H9 (cell line): ENCODE data around the gene ACAT1. TPM values are rescaled to one million over a fixed set of nuclear protein-coding genes. Genes with fewer than 3 reads are reported as not detected.

Experiments used
- DNase-seq: peaks from one replicate; pipeline ENCODE4 v3.0.0-alpha.2; 2017
- H2AFZ ChIP-seq: one replicate; pipeline ENCODE4 v1.6.1; 2013; ENCODE audit warnings: mild to moderate bottlenecking, low read length, control low read depth, moderate library complexity
- H2AK5ac ChIP-seq: 2 replicates; pipeline ENCODE4 v1.6.1; 2013; ENCODE audit warnings: low read length, control low read depth, mixed read lengths; ENCODE audit not compliant: insufficient read length
- H2BK120ac ChIP-seq: one replicate; pipeline ENCODE4 v1.6.1; 2013; ENCODE audit warnings: low read depth, mild to moderate bottlenecking, low read length, control low read depth, inconsistent platforms; ENCODE audit not compliant: poor library complexity, severe bottlenecking
- H2BK12ac ChIP-seq: 2 replicates; pipeline ENCODE4 v1.6.1; 2013; ENCODE audit warnings: low read length, control low read depth, mixed read lengths, low read depth; ENCODE audit not compliant: insufficient read length
- H2BK15ac ChIP-seq: 2 replicates; pipeline ENCODE4 v1.6.1; 2013; ENCODE audit warnings: low read depth, low read length, control low read depth
- H2BK20ac ChIP-seq: one replicate; pipeline ENCODE4 v1.6.1; 2013; ENCODE audit warnings: low read depth, mild to moderate bottlenecking, low read length, control low read depth, inconsistent platforms; ENCODE audit not compliant: poor library complexity, severe bottlenecking
- H2BK5ac ChIP-seq: 2 replicates; pipeline ENCODE4 v1.6.1; 2013; ENCODE audit warnings: low read length, control low read depth, mixed read lengths; ENCODE audit not compliant: insufficient read length
- H3K14ac ChIP-seq: 2 replicates; pipeline ENCODE4 v1.6.1; 2013; ENCODE audit warnings: low read length, control low read depth; ENCODE audit not compliant: insufficient read depth
- H3K18ac ChIP-seq: 2 replicates; pipeline ENCODE4 v1.6.1; 2013; ENCODE audit warnings: low read depth, mild to moderate bottlenecking, mixed read lengths, low read length, control low read depth; ENCODE audit not compliant: insufficient read length
- H3K23ac ChIP-seq: 2 replicates; pipeline ENCODE4 v1.6.1; 2013; ENCODE audit warnings: low read length, control low read depth, mixed read lengths, low read depth; ENCODE audit not compliant: insufficient read length
- H3K23me2 ChIP-seq: 2 replicates; pipeline ENCODE4 v1.6.1; 2013; ENCODE audit warnings: low read depth, mild to moderate bottlenecking, mixed read lengths, low read length, control low read depth; ENCODE audit not compliant: insufficient read length, poor library complexity, severe bottlenecking
- H3K27ac ChIP-seq: 2 replicates; pipeline ENCODE4 v1.5.1; 2013; ENCODE audit warnings: low read length, control low read depth, mixed read lengths, low read depth; ENCODE audit not compliant: insufficient read length
- H3K27me3 ChIP-seq: 2 replicates; pipeline ENCODE4 v1.6.1; 2013; ENCODE audit warnings: low read length, control low read depth, inconsistent platforms; ENCODE audit not compliant: insufficient read depth
- H3K4ac ChIP-seq: 2 replicates; pipeline ENCODE4 v1.6.1; 2013; ENCODE audit warnings: low read depth, mild to moderate bottlenecking, control low read depth, inconsistent platforms, low read length, moderate library complexity
- H3K4me1 ChIP-seq: 2 replicates; pipeline ENCODE4 v1.6.1; 2013; ENCODE audit warnings: low read length, control low read depth, inconsistent platforms; ENCODE audit not compliant: insufficient read depth
- H3K4me2 ChIP-seq: 2 replicates; pipeline ENCODE4 v1.6.1; 2013; ENCODE audit warnings: low read length, control low read depth, mixed read lengths; ENCODE audit not compliant: insufficient read length, insufficient read depth
- H3K56ac ChIP-seq: 2 replicates; pipeline ENCODE4 v1.6.1; 2013; ENCODE audit warnings: low read depth, mild to moderate bottlenecking, mixed read lengths, low read length, control low read depth; ENCODE audit not compliant: insufficient read length
- H3K79me1 ChIP-seq: 2 replicates; pipeline ENCODE4 v1.6.1; 2013; ENCODE audit warnings: low read depth, mild to moderate bottlenecking, moderate library complexity, low read length, control low read depth, inconsistent platforms; ENCODE audit not compliant: insufficient read depth, poor library complexity, severe bottlenecking
- H3K79me2 ChIP-seq: 2 replicates; pipeline ENCODE4 v1.6.1; 2013; ENCODE audit warnings: low read length, control low read depth, inconsistent platforms; ENCODE audit not compliant: insufficient read depth
- H3K9ac ChIP-seq: 2 replicates; pipeline ENCODE4 v1.6.1; 2013; ENCODE audit warnings: low read length, control low read depth, mixed read lengths; ENCODE audit not compliant: insufficient read length; ENCODE audit errors: extremely low read depth
- H3K9me3 ChIP-seq: one replicate; pipeline ENCODE4 v1.6.1; 2013; ENCODE audit warnings: low read depth, low read length, inconsistent platforms; ENCODE audit not compliant: control insufficient read depth
- H3T11ph ChIP-seq: one replicate; pipeline ENCODE4 v1.6.1; 2013; ENCODE audit warnings: mild to moderate bottlenecking, low read length, control low read depth, inconsistent platforms
- H4K20me1 ChIP-seq: one replicate; pipeline ENCODE4 v1.6.1; 2013; ENCODE audit not compliant: control insufficient read depth, insufficient read length, insufficient read depth
- H4K5ac ChIP-seq: 2 replicates; pipeline ENCODE4 v1.6.1; 2013; ENCODE audit warnings: low read depth, mild to moderate bottlenecking, mixed read lengths, low read length, control low read depth; ENCODE audit not compliant: insufficient read length
- H4K8ac ChIP-seq: replicated peaks from 2 replicates; pipeline ENCODE4 v1.6.1; 2013; ENCODE audit warnings: low read length, control low read depth, mixed read lengths, low read depth; ENCODE audit not compliant: insufficient read length
- H4K91ac ChIP-seq: 2 replicates; pipeline ENCODE4 v1.6.1; 2013; ENCODE audit warnings: low read depth, mild to moderate bottlenecking, moderate library complexity, mixed read lengths, low read length, control low read depth; ENCODE audit not compliant: insufficient read length
- H3K27ac Mint-ChIP-seq, 3 experiments: 2 replicates in 2 of 3; 3 replicates in 1 of 3; pipeline ENCODE4 v1.8.0; 2020 to 2021; ENCODE audit warnings: mixed read lengths in 3 of 3, mild to moderate bottlenecking in 1 of 3, moderate library complexity in 1 of 3
- H3K27me3 Mint-ChIP-seq: 2 replicates; pipeline ENCODE4 v1.8.0; 2021; ENCODE audit warnings: low read depth, mild to moderate bottlenecking, moderate library complexity, mixed read lengths
- H3K36me3 Mint-ChIP-seq, 3 experiments: 2 replicates in 2 of 3; 3 replicates in 1 of 3; pipeline ENCODE4 v1.8.0; 2020 to 2021; ENCODE audit warnings: low read depth in 3 of 3, mixed read lengths in 3 of 3; ENCODE audit not compliant: insufficient read depth in 1 of 3
- H3K4me1 Mint-ChIP-seq, 2 experiments: 2 replicates each; pipeline ENCODE4 v1.8.0; 2020; ENCODE audit warnings: mixed read lengths in 2 of 2
- H3K4me3 Mint-ChIP-seq, 2 experiments: 2 replicates in 1 of 2; 3 replicates in 1 of 2; pipeline ENCODE4 v1.8.0; 2020 to 2021; ENCODE audit warnings: mild to moderate bottlenecking in 2 of 2, mixed read lengths in 2 of 2, moderate library complexity in 1 of 2
- H3K9me3 Mint-ChIP-seq, 2 experiments: 2 replicates in 1 of 2; 3 replicates in 1 of 2; pipeline ENCODE4 v1.8.0; 2020; ENCODE audit warnings: mild to moderate bottlenecking in 2 of 2, mixed read lengths in 2 of 2, moderate library complexity in 1 of 2
- CTCF ChIP-seq: fragments of 200-600 bp; sonication (generic); conservative IDR thresholded peaks from 3 replicates; pipeline ENCODE4 v1.8.0; 2021; ENCODE audit warnings: antibody characterized with exemption, mild to moderate bottlenecking
- WGBS: extraction: QIAGEN DNeasy Blood & Tissue Kit; methylation state at CpG from one replicate; pipeline ENCODE4 v1.1.7; 2013; ENCODE audit warnings: missing lambda C conversion rate, low lambda C conversion rate, mixed read lengths; ENCODE audit not compliant: insufficient read length; ENCODE audit errors: extremely low coverage; 5-methylcytosine and 5-hydroxymethylcytosine counted together
- total RNA-seq: library from RNA; stranded (reverse); gene quantifications from 2 replicates; pipeline ENCODE4 v1.2.1, GENCODE V29; 2021

The ACAT1 gene
- total RNA-seq, 1 experiment from 2014 or later: 39.1 TPM

- no peak overlapping the region for H4K8ac ChIP-seq
- no CpG with 5 or more reads among the region's 2 CpGs for WGBS
- H3K9me3 ChIP-seq: no peaks in the 10 kb centered on the region
- no peak for TF ChIP-seq CTCF
- H4K91ac ChIP-seq: no peak overlapping the region
- no peak overlapping the region for H3K18ac ChIP-seq
- no peak overlapping the region for H3T11ph ChIP-seq
- H3K4ac ChIP-seq: no peak overlapping the region
- H3K56ac ChIP-seq: no peak overlapping the region
- H2AK5ac ChIP-seq: no peak overlapping the region
- H3K79me1 ChIP-seq: no peaks in the 10 kb centered on the region
- H2BK120ac ChIP-seq: no peak overlapping the region
- peaks cover 8 to 29% (median 17%) of the 10 kb centered on the region in 3 experiments for H3K36me3 Mint-ChIP-seq
- no peak overlapping the region for H4K5ac ChIP-seq
- H3K4me2 ChIP-seq: no peak overlapping the region
- H3K4me1 ChIP-seq: no peaks in the 10 kb centered on the region
- H2BK15ac ChIP-seq: no peak overlapping the region
- no peak overlapping the region for H2BK5ac ChIP-seq
- H3K9me3 Mint-ChIP-seq: no peaks in the 10 kb centered on the region
- H4K20me1 ChIP-seq: no peaks in the 10 kb centered on the region
- no peaks in the 10 kb centered on the region for H3K23me2 ChIP-seq
- H2AFZ ChIP-seq: no peak overlapping the region
- no peak for DNase-seq
- no peak overlapping the region for H2BK12ac ChIP-seq
- no peaks in the 10 kb centered on the region for H3K27me3 Mint-ChIP-seq
- no peaks in the 10 kb centered on the region for H3K79me2 ChIP-seq
- no peak overlapping the region for H3K9ac ChIP-seq
- H3K27me3 ChIP-seq: no peaks in the 10 kb centered on the region
- H3K23ac ChIP-seq: no peak overlapping the region
- no peak overlapping the region for H3K14ac ChIP-seq
- H3K4me1 Mint-ChIP-seq: no peaks in the 10 kb centered on the region
- no peak overlapping the region for H3K27ac ChIP-seq
- 0 out of 7 replicates have a peak overlapping the region, but pooled peaks of 1 of the 3 experiments have one; percentile 54 for H3K27ac Mint-ChIP-seq
- H2BK20ac ChIP-seq: no peak overlapping the region
- no peak overlapping the region for H3K4me3 Mint-ChIP-seq
Observed at GRCh38 chr11:108085672-108086071, 35.7 kb upstream of the ACAT1 start.
